Measurements from ENCODE around the gene CFL1. TPM values are rescaled to one million over a fixed set of nuclear protein-coding genes. Genes with fewer than 3 reads are reported as not detected.

The CFL1 gene
- total and polyA plus RNA-seq, 2 of the 4 experiments (the other 2 are of a cell fraction), result 960 to 2,231 TPM

DNA sequence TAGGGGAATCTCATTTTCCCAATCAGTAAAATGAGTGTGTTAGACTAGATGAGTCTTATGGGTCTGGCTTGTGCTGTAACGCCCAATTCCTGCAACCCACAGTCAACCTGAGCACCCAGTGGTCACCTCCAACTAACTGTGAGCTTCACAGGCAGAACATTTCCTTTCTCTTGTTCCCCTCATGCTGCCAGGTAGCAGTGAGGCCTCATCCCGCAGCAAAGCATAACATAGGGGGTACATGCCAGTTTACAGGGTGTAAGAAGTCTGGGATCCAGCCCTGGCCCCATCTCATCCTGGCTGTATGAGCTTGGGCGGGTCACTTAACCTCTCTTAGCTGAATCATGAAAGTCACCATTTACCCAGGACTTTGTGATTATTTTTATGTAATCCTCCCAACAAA lies 10.9 kb upstream of the CFL1 start:
- no peak overlapping the region for H3K56ac ChIP-seq (ENCODE audit: extremely low read depth, insufficient read depth, low read length)
- intact Hi-C loops (cut with micrococcal nuclease), result no loop called here
- TF ChIP-seq POLR2A (IDR thresholded peaks at IDR 0.05; ENCODE audit: low read depth, low read length) (no peak), FOS (IDR thresholded peaks at IDR 0.05; ENCODE audit: low read depth, low read length) (no peak), NFE2L2 (IDR thresholded peaks at IDR 0.05; ENCODE audit: low read depth, low read length) (no peak), SMC3 (IDR thresholded peaks at IDR 0.05; ENCODE audit: low read depth, low read length) (no peak), RAD21 (IDR thresholded peaks at IDR 0.05; ENCODE audit: low read length) (no peak), RCOR1 (IDR thresholded peaks at IDR 0.05; ENCODE audit: insufficient replicate concordance, low read length) (no peak), BHLHE40 (IDR thresholded peaks at IDR 0.05; ENCODE audit: low read depth, low read length) (no peak), CHD1 (IDR thresholded peaks at IDR 0.05; ENCODE audit: low read depth, low read length) (no peak), MAFK (IDR thresholded peaks at IDR 0.05; ENCODE audit: low read depth, low read length) (no peak), CEBPB (IDR thresholded peaks at IDR 0.05; ENCODE audit: low read depth, low read length) (no peak), MXI1 (IDR thresholded peaks at IDR 0.05; ENCODE audit: borderline replicate concordance, low read depth, low read length) (no peak), RFX5 (IDR thresholded peaks at IDR 0.05; ENCODE audit: low read depth, low read length) (no peak), MAZ (IDR thresholded peaks at IDR 0.05; ENCODE audit: borderline replicate concordance, low read depth, low read length) (no peak)
- TF ChIP-seq, protein P1, sequence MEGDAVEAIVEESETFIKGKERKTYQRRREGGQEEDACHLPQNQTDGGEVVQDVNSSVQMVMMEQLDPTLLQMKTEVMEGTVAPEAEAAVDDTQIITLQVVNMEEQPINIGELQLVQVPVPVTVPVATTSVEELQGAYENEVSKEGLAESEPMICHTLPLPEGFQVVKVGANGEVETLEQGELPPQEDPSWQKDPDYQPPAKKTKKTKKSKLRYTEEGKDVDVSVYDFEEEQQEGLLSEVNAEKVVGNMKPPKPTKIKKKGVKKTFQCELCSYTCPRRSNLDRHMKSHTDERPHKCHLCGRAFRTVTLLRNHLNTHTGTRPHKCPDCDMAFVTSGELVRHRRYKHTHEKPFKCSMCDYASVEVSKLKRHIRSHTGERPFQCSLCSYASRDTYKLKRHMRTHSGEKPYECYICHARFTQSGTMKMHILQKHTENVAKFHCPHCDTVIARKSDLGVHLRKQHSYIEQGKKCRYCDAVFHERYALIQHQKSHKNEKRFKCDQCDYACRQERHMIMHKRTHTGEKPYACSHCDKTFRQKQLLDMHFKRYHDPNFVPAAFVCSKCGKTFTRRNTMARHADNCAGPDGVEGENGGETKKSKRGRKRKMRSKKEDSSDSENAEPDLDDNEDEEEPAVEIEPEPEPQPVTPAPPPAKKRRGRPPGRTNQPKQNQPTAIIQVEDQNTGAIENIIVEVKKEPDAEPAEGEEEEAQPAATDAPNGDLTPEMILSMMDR (conservative IDR thresholded peaks at IDR 0.05; ENCODE audit: low read depth, low read length), result no peak
- TF ChIP-seq, protein P2, sequence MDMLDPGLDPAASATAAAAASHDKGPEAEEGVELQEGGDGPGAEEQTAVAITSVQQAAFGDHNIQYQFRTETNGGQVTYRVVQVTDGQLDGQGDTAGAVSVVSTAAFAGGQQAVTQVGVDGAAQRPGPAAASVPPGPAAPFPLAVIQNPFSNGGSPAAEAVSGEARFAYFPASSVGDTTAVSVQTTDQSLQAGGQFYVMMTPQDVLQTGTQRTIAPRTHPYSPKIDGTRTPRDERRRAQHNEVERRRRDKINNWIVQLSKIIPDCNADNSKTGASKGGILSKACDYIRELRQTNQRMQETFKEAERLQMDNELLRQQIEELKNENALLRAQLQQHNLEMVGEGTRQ (IDR thresholded peaks at IDR 0.05; ENCODE audit: low read depth, low read length), result no peak
- TF ChIP-seq, protein P3, sequence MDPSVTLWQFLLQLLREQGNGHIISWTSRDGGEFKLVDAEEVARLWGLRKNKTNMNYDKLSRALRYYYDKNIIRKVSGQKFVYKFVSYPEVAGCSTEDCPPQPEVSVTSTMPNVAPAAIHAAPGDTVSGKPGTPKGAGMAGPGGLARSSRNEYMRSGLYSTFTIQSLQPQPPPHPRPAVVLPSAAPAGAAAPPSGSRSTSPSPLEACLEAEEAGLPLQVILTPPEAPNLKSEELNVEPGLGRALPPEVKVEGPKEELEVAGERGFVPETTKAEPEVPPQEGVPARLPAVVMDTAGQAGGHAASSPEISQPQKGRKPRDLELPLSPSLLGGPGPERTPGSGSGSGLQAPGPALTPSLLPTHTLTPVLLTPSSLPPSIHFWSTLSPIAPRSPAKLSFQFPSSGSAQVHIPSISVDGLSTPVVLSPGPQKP (IDR thresholded peaks at IDR 0.05; ENCODE audit: borderline replicate concordance, low read depth, low read length), result no peak
- no peak overlapping the region for H4K91ac ChIP-seq (ENCODE audit: insufficient read depth, low read depth, low read length)
- H3K9me1 ChIP-seq (ENCODE audit: insufficient read depth, low read length), result 0 out of 2 replicates have a peak, but pooled peaks cover 5% of the 10 kb centered on the region
- peaks cover 18 to 77% of the 10 kb centered on the region in 2 experiments for H3K79me1 ChIP-seq (ENCODE audit: low read depth in 1 of 2, low read length in 2 of 2)
- no peak overlapping the region for H2BK5ac ChIP-seq (ENCODE audit: low read depth, low read length, poor library complexity, severe bottlenecking)
- ChIA-PET POLR2A (ENCODE audit: unreplicated experiment) (interaction anchor here (0.6 kb wide), 1 partner anchor 10 kb away, joined by 3 read pairs; no protein-coding TSS in a partner anchor), CTCF (interaction anchor here (2.0 kb wide), 1 partner anchor 9 kb away, joined by 7 read pairs; the partner anchor contains the start of gene MUS81)
- no peak overlapping the region for H2AK5ac ChIP-seq (ENCODE audit: low read depth, low read length)
- no TSS peak for BruUV-seq (replicated peaks)
- no peak overlapping the region for H2AFZ ChIP-seq (replicated peaks; ENCODE audit: low read length, poor library complexity)
- H4K5ac ChIP-seq (ENCODE audit: low read depth, low read length), result no peak overlapping the region
- peaks cover 70% of the 10 kb centered on the region for H3K36me3 ChIP-seq (ENCODE audit: control insufficient read depth, insufficient read depth, low read length)
- no peak overlapping the region for H3K4me2 ChIP-seq (ENCODE audit: low read depth, low read length)
- H3K9ac ChIP-seq (ENCODE audit: low read depth, low read length), result no peak overlapping the region
- peaks cover 51% of the 10 kb centered on the region for H4K20me1 ChIP-seq (ENCODE audit: insufficient read depth, low read length)
- no peak for DNase-seq
- ATAC-seq (ENCODE audit: low read depth), result no peak
- H3K4ac ChIP-seq (ENCODE audit: low read depth, low read length), result no peak overlapping the region; the same call in 1 of the 2 replicates
- H2BK15ac ChIP-seq (ENCODE audit: low read depth, low read length), result no peak overlapping the region
- no peak overlapping the region for H3K27ac ChIP-seq (ENCODE audit: insufficient read depth, low read length)
- no peak overlapping the region for H2BK20ac ChIP-seq (ENCODE audit: low read depth, low read length)
- H3K9me3 ChIP-seq (ENCODE audit: control insufficient read depth, insufficient read depth, low read length), result no peaks in the 10 kb centered on the region
- dilution Hi-C loops (cut with HindIII; ENCODE audit: low sequenced_read_pairs, unreplicated experiment), result no loop called here
- H3K27me3 ChIP-seq (ENCODE audit: control insufficient read depth, insufficient read depth, low read length), result no peaks in the 10 kb centered on the region
- no CpG with 5 or more reads among the region's 3 CpGs for WGBS, 2 experiments (ENCODE audit: extremely low coverage in 2 of 2, insufficient read length in 1 of 2)
- H3K14ac ChIP-seq (replicated peaks; ENCODE audit: low read depth, low read length), result no peak overlapping the region
- H3K4me1 ChIP-seq (ENCODE audit: control insufficient read depth, insufficient read depth, low read length), result peaks cover 14% of the 10 kb centered on the region
- in situ Hi-C loops (cut with MboI; ENCODE audit: low sequenced_read_pairs), result no loop called here
- no peak overlapping the region for H3K23ac ChIP-seq (ENCODE audit: low read depth, low read length)
- no peak overlapping the region for H3K18ac ChIP-seq (ENCODE audit: low read depth, low read length)
- H3K4me3 ChIP-seq (ENCODE audit: insufficient read depth, low read depth, low read length), result no peak overlapping the region
- peak overlapping the region in 1 of 2 experiments; percentile 39; a peak in 1 of 4 replicates for H4K8ac ChIP-seq (ENCODE audit: low read depth in 2 of 2, low read length in 2 of 2)
- H2BK120ac ChIP-seq (ENCODE audit: low read depth, low read length), result no peak overlapping the region
- H2AK9ac ChIP-seq (replicated peaks; ENCODE audit: low read depth, low read length, poor library complexity), result no peak overlapping the region
